HepG2 (cell line): ENCODE measurements around the gene NBR1. TPM values are rescaled to one million over a fixed set of nuclear protein-coding genes. Genes with fewer than 3 reads are reported as not detected.

Experiments
- ARID3A ChIP-seq: IDR thresholded peaks from 2 replicates; pipeline ENCODE4 v1.6.1; 2012; ENCODE audit warnings: low read depth, low read length, improper control_type of control experiment
- FOXA3 ChIP-seq: IDR thresholded peaks from 2 replicates; pipeline ENCODE4 v1.6.1; 2016; ENCODE audit warnings: missing genetic modification reagents, missing compliant biosample characterization
- GABPB1 ChIP-seq: IDR thresholded peaks from 2 replicates; pipeline ENCODE4 v1.6.1; 2016; ENCODE audit warnings: mild to moderate bottlenecking, missing genetic modification reagents, moderate library complexity, missing compliant biosample characterization
- HMGXB3 ChIP-seq: sonication (generic); formaldehyde crosslinking; IDR thresholded peaks from 2 replicates; pipeline ENCODE4 v1.4.0; 2020; ENCODE audit warnings: missing genetic modification reagents, borderline replicate concordance
- RXRB ChIP-seq: IDR thresholded peaks from 2 replicates; pipeline ENCODE4 v1.6.1; 2016; ENCODE audit warnings: borderline replicate concordance, missing genetic modification reagents, missing compliant biosample characterization
- SOX13 ChIP-seq, 3 experiments: fragments of 450-650 bp in 1 of 3; sonication (generic) in 1 of 3; formaldehyde crosslinking in 1 of 3; IDR thresholded peaks in 2 of 3; conservative IDR thresholded peaks in 1 of 3; 2 replicates each; pipeline versions ENCODE4 v1.5.0 to v1.6.1; 2016 to 2020; ENCODE audit warnings: antibody characterized with exemption in 1 of 3, mild to moderate bottlenecking in 1 of 3, missing compliant biosample characterization in 1 of 3, missing genetic modification reagents in 1 of 3, moderate library complexity in 1 of 3
- ZKSCAN8 ChIP-seq: IDR thresholded peaks from 2 replicates; pipeline ENCODE4 v1.6.1; 2016; ENCODE audit warnings: borderline replicate concordance, missing genetic modification reagents, missing compliant biosample characterization
- ZNF331 ChIP-seq: sonication (generic); formaldehyde crosslinking; IDR thresholded peaks from 2 replicates; pipeline ENCODE4 v1.4.0; 2020; ENCODE audit warnings: missing genetic modification reagents
- ZNF44 ChIP-seq: sonication (generic); formaldehyde crosslinking; IDR thresholded peaks from 2 replicates; pipeline ENCODE4 v1.5.1; 2020; ENCODE audit warnings: mild to moderate bottlenecking, missing genetic modification reagents
- ZSCAN31 ChIP-seq: sonication (generic); formaldehyde crosslinking; IDR thresholded peaks from 2 replicates; pipeline ENCODE4 v1.5.0; 2020; ENCODE audit warnings: low read depth, mild to moderate bottlenecking, missing genetic modification reagents
- polyA plus RNA-seq, 8 experiments: library from polyadenylated mRNA; depleted of rRNA in 3 of 8; stranded (reverse) in 7 of 8; unstranded in 1 of 8; fragments of >200 nt; fragmentation: Illumina TruSeq in 4 of 8; extraction: Trizol in 4 of 8; gene quantifications; 2 replicates each; pipeline versions ENCODE4 v1.2.1 to v1.2.3, GENCODE V29; 2011 to 2016; ENCODE audit warnings: low read depth in 4 of 8, missing spikeins in 1 of 8, mixed read lengths in 1 of 8; ENCODE audit not compliant: insufficient read depth in 1 of 8
- total RNA-seq, 5 experiments: library from RNA; depleted of rRNA; stranded (reverse); fragments of >200 nt; fragmentation: Illumina TruSeq; extraction: Trizol; gene quantifications; 2 replicates each; pipeline ENCODE4 v1.2.3, GENCODE V29; 2016; ENCODE audit warnings: low read depth in 1 of 5

The NBR1 gene
- total and polyA plus RNA-seq, 2 of the 13 experiments (the other 11 are each of a cell fraction or from before 2014, with no cell fraction given): 51.7 to 121 TPM

DNA sequence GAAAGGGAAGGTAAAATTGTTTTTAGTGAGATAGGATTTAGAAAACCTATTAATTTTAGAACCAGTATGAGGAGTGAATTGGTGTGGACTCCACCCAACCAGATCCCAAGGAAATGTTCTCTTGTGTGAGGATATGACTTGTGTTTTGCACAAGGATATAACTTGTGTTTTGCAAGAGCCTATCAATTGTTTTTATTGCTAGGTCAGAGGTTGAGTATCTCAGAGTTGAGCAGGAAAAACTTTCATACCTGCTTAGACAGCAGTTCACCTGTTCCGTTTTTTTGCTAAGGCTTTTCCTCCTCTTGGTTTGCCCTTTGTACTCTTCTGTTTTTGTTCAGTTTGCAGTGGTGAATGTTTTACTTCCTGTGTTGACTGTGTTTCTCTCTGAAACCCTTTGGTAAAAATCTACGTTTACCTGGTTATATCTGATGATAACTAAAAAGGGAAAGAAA, 5.1 kb downstream of the NBR1 start (continued):
- TF ChIP-seq ZNF44 (CRISPR knock-in tag) (no peak), HMGXB3 (CRISPR knock-in tag) (no peak), RXRB (CRISPR knock-in tag) (peak; percentile 87), ZNF331 (CRISPR knock-in tag) (peak; percentile 79; the same call in 1 of the 2 replicates), GABPB1 (CRISPR knock-in tag) (peak; percentile 38; the same call in 1 of the 2 replicates), SOX13 (IDR thresholded peaks at IDR 0.05) (no peak), SOX13 (CRISPR knock-in tag; conservative IDR thresholded peaks at IDR 0.05 in 1 of 2, IDR thresholded peaks at IDR 0.05 in 1 of 2) (peak in 1 of 2 experiments; percentile 80; a peak in 2 of 4 replicates), ARID3A (0 out of 2 replicates have a peak, but pooled peaks have one; percentile 38), ZKSCAN8 (CRISPR knock-in tag) (peak; percentile 71; the same call in 1 of the 2 replicates), FOXA3 (CRISPR knock-in tag) (peak; percentile 73), ZSCAN31 (CRISPR knock-in tag) (no peak)
